NCI-H748 (cell line): Measurements from ENCODE around the gene HHIPL1.
A peak's percentile ranks its signal among the peaks of the same experiment; 100 is the strongest.

Experiments
- DNase-seq: peaks from one replicate; lab custom pipeline; 2025; ENCODE audit not compliant: unreplicated experiment; lab: John Stamatoyannopoulos, UW

The HHIPL1 gene

DNA sequence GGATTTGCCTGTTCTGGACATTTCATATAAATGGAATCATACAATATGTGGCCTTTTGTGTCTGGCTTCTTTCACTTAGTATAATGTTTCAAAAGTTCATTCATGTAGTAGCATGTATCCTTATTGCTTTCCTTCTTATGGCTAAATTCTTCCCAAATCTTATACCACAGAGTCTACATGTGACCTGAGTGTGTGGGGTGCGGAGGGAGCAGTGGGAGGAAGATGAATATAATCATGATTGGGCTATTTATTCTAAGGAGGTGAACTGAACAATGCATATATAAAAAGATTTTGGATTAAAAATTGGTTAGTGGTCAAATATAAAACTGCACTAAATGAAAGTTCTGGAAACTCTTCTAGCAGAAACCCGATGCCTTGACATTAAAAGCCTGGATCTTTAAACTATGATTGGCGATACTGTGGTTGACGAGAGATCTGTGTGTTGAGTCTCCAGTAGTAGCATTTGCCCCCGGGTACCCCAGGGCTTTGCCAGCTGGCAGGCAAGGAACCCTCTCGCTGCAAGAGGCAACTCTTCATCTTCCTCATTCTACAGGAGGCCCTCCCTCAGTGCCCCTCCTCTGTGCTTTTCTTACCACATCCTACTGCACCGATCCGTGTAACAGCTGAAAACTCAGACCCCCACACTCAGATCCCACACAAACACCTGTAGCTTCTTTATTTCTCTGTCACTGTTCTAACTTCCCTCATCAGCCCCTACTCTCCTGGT lies 41.8 kb downstream of the HHIPL1 start:
- no peak for DNase-seq

DNA sequence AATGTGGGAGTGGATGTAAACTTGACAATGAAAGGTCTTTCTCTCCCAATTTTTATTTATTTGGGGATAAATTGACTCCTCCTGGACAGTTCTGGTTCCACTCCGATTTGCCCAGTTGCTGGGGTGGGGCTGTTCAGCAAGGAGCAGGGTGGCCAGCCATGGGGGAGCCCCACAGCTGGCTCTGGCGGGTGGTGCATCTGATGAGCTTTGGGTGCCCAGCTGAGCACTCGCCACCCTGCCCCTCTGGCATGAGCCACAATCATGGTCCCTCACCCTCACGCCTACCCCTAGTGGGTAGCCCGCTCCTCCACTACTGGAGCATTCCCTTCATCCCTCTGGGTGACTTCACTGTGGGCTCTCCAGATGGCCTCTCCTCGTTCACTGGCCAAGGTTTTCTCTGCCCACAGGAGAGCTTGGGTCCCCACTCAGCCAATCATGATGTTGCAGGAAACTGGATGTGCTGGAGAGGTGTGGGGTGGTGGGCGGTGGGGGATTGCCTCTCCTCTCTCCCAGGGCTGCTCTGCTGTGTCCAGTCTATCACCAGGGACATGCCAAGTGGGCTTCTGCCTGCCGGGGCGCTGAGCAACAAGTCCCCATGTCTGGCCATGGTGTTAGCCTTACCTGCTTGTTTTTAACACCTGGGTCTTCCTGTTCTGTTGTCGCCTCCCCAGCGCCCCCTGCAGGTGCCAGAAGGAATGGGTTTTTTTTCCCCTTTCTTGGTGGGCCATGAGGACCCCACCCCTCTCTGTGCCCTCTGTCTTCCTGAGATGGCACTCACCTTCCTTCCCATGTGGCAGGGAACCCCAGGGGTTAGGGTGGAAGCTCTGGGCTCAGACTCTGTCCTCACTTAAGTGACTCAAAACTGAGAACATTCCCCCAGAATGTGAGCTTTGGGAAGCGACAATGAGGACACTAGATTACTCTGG lies 42.6 kb downstream of the HHIPL1 start:
- peak; percentile 54 for DNase-seq

DNA sequence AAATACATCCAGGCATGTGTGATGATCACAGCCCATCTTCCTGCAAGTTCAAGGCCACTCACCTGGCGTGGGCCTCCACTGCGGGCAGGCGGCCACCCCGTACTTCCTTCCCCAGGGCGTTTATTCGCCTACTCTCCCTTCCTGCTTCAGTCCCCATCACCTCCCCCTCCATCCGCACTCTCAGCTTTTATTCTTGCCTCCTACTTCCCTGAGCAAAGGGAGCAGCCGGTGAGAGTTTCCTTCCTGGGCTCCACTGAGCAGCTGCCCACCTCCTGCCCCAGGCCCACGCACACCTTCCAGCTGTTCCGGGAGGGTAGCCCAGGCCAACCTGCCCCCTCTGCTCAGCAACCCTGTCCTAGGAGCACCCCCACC lies 43.3 kb downstream of the HHIPL1 start:
- DNase-seq = no peak

DNA sequence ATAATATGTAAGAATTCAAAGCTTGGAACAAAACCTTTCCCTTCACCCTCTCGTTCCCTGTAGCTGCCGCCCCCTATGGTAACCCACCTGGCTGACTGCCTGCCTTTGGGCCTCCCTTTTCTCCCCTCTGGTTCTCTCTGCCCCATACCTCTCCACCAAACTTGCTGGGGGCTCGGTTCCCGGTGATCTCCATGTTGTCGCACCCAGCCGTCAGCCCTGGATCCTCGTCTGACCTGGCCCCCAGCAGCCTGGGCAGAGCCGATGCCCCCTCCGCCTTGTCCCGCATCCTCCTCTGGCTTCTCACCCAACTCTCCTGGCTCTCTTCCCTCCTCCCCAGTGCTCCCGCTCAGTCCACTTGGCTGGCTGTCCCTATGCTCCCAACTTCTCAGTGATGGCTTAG lies 43.7 kb downstream of the HHIPL1 start:
- DNase-seq = no peak

DNA sequence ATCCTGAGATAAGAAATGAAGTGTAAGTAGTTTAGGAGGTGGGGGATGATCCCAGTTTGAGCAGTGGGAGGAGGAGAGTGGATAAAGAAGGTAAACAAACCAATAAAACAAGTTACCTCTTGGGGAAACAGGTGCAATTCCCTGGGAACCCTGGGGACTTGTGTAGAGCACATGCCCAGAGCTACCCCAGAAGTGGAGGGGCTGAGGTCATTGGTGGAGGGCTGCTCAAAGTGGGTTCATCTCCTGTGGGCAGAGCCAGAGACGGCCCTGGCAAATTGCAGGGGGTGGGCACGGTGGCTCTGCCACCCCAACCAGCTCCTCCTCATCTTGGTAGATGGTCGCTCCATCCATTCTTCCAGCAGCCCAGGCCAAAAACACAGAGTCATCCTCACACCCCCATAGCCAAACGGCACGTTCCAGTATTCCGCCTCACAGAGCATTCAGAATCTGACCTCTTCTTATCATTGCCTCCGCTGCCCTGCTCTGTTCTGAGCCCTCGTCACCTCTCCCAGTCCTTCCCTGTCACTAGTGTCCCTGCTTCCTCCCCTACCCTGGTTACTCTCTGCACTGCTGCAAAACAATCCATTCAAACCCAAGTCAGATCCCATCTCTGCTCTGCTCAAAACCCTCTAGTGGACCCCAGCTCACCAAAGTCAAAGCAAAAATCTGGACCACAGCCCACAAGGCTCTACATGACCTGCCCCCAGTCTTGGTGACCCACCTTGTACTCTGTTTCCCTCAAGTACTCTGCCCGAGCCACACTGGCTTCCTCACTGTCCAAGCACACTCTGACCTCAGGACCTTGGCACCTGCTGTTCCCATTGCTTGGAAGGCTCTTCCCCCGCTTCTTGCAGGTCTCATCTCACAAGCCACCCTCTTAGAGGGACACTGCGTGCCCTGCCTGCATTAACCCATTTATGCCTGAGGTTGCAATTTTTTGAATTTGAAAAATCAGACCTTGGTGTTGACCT lies 44.6 kb downstream of the HHIPL1 start:
- DNase-seq = no peak

DNA sequence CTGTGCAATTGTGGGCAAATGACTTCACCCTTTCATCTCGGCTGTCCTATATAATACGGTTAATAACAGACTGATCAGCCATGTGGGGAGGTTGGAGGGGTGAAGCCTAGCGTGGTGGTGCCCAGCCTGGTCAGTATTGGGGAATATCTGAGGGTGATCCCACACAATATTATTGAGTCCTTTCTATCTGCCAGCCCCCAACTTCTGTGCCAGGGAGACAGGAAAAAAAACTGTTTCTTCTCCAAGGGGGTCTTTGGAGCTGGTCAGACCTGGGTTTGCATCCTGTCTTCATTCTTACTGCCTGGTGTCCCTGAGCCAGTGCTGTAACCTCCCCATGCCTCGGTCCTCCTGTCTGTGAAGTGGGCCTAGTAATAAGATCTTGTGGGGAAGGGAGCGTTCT lies 45.7 kb downstream of the HHIPL1 start:
- no peak for DNase-seq

DNA sequence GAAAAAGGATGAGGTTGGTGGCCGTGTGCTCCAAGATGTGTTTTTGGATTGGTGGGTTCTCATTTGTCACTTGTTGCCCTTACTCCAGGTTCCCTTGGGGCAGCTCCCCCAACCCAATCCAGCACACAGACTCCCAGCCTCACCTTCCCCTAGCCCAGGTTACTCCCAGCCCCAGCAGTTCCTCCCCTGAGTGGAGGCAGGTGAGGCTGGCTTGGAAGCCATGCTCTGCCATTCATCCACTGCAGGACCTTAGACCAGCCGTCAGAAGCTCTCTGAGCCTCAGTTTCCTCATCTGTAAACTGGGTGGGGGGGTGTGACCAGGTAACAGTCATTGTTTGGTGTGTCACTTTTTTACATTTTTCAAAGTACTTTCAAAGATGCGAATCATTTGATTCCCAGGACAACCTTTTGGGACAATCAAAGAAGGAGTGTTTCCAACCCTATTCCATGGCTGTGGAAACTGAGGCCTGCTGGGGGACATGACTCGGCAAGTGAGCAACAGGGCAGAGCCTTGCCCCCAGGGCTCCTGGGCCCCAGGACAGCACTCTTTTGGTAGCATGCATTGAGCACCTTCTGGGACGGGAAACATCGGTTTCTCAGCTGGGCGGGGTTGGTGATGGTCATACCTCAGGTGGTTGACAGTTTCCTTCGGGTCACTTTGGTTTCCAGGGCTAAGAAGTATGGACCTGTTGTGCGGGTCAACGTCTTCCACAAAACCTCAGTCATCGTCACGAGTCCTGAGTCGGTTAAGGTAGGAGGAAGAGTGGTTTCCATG lies 46.4 kb downstream of the HHIPL1 start:
- no peak for DNase-seq

DNA sequence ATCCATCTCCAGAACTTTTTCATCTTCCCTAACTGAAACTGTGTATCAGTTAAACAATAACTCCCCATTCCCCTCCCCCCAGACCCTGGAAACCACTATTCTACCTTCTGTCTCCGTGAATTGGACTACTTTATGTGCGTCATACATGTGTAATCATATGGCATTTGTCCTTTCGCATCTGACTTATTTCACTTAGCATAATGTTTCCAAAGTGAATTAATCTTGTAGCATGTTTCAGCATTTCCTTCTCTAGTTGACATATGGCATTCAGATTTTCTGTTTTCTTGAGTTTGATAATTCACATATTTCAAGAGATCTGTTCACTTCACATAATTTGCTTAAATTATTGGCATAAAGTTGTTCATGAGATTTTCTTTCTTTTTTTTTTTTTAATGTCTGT lies 49.0 kb downstream of the HHIPL1 start:
- DNase-seq = no peak

DNA sequence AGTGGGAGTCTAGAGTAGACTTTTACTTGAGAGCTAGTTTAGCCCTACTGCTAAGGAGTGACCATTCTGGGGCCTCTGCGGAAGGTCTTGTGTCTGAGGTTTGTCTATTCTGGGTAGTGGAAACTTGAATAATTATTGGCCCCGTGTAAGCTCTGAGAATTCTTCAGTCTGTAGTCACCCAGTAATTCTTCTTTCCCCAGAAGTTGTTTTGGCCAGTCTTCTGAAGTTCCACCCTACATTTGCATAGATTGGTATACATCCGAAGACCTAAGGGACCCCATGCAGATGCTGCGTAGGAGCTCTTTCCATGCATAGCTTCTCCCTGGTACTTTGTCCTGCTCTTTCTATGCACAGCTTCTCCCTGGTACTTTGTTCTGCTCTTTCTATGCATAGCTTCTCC lies 52.0 kb downstream of the HHIPL1 start:
- no peak for DNase-seq

DNA sequence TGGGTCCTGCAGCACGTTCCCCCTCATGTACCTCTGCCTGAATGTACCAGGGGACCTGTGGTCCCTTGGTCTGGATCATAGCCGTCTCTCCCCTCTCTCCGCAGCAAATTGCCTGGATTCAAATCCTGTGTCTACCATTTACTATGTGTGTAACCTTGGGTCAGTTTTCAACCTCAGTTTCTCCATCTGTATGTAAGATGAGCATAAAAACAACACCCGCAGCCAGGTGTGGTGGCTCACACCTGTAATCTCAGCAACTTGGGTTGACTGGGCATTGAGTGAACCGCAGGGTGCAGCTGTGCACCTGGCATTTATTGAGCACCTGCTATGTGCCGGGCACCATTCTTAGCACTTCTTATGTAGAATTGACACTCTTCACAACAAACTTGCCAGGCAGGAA lies 53.3 kb downstream of the HHIPL1 start:
- no peak for DNase-seq

DNA sequence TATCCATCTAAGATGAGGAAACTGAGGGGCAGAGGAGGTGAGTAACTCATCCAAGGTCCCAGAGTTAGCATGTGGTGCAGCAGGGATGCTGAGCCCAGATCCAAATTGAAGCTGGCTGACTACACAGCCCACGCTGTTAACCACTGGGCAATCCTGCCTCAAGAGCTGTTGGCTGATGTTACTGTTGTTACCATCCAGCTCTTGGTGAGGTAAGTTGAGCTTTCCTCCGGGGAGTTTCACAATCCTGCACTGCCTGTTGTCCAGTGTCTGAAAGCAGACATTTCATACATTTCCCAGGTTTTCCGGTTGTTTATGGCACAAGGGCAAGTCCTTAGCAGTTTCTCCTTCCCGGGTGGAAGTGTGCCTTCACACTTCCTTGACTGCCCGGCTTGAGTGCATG lies 53.7 kb downstream of the HHIPL1 start:
- no peak for DNase-seq

DNA sequence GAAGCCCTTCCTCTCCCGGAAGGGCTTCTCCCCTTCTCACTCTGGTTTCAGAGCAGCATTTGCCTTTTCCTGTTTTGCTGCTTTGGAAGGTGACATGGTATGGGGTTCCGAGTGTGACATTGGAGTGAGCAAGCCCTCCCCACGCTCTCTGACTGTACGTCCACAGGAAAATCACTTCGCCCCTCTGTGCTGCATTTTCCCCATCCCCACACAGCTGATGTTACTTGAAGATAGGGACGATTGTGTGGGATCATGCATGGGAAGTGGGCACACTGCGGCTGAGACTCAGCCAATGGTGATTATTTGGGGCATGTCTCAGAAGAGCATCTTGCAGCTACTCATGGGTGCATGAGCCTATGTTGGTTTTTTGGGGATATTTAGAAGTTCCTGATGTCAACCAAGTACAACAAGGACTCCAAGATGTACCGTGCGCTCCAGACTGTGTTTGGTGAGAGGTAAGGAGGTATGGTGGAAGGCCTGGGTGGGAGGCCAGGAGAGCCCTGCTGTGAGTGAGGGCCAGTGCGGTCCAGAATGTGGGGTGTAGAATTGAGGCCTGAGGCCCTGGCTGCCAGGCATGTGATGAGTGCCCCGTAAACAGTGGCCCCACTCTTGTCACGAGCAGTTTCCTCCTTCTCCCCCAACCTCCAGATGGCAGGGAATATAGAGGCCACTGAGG lies 54.3 kb downstream of the HHIPL1 start:
- DNase-seq = no peak

DNA sequence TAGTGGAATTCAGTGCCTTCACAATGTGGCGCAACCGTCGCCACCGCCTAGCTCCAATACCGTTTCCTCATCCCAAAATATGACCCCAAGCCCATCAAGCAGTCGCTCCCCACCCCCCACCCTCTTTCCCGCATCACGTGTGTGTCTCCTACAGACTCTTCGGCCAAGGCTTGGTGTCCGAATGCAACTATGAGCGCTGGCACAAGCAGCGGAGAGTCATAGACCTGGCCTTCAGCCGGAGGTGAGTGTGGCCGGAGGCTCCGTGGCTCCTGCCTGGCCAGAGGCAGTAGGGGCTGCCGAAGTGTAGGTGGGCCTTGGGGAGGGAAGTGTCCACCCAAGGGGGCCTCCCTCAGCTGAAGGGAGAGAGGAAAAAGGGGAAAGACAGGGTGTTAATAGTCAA lies 54.9 kb downstream of the HHIPL1 start:
- DNase-seq = no peak

DNA sequence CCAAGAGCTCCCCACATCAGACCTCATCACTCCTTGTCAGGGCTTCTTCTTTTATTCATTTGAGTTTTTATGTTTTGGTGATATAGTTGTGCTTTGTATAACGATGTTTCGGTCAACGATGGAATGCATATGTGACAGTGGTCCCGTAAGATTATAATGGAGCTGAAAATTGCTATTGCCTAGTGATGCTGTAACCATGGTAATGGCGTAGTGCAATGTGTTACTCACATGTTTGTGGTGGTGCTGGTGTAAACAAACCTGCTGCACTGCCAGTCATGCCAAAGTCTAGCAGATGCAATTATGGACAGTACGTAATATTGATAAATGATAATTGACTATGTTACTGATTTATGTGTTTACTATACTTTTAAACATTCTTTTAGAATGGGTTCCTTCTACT lies 55.5 kb downstream of the HHIPL1 start:
- DNase-seq = no peak

DNA sequence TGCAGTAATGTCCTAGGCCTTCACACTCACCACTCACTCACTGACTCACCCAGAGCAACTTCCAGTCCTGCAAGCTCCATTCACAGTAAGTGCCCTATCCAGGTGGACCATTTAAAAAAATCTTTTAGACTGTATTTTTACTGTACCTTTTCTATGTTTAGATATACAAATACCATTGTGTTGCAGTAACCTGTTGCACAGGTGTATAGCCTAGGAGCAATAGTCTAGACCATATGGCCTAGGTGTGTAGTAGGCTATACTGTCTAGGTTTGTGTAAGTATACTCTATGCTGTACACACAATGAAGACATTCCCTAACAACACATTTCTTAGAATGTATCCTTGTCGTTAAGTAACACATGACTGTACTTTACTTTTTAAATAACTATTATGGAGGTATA lies 56.3 kb downstream of the HHIPL1 start:
- DNase-seq = no peak

DNA sequence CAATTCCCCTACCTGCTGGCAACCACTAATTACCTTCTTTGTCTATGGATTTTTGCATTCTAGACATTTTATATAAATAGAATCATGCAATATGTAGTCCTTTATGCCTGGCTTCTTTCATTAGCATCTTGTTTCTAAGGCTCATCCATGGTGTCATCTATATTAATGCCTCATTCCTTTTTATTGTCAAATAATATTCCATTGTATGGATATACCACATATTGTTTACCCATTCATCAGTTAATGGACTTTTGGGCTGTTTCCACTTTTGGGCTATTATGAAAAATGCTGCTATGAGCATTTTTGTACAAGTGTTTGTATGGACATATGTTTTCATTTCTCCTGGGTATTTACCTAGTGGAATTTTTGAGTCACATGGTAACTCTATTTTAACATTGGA lies 57.2 kb downstream of the HHIPL1 start:
- DNase-seq = no peak

DNA sequence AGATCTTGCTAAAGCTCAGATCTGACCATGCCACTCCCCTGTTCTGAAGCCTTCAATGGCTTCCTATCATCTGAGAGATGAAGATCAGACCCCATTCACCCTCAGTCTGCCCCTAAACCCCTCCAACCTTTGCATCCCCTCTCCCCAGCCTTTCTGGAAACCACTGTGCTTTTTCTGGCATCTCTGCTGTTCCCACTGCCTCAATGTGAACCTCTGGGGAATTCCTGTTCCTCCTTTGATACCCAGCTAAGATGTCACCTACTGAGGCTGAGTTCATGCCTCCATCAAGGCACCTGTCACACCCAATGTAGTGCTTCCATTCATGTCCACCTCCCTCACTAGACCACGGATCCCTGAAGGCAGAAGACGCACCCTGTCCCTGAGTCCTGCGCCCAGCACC lies 58.5 kb downstream of the HHIPL1 start:
- no peak for DNase-seq

DNA sequence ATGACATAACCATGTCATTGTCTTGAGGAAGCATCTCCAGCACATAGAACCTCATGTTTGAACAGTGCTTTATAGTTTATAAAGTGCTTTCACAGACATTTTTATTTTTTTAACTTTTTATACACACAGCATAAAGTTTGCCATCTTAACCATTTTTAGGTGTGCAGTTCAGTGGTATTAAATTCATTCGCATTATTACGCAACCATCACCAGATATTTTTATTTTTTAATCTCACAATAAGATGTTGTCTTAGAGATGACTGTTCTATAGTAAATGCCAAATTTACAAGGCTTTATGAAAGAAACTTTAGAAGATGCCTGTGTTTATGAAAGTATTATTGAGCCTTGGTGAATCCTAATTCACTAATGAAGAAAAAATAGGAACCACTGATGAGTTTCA lies 59.1 kb downstream of the HHIPL1 start:
- no peak for DNase-seq

DNA sequence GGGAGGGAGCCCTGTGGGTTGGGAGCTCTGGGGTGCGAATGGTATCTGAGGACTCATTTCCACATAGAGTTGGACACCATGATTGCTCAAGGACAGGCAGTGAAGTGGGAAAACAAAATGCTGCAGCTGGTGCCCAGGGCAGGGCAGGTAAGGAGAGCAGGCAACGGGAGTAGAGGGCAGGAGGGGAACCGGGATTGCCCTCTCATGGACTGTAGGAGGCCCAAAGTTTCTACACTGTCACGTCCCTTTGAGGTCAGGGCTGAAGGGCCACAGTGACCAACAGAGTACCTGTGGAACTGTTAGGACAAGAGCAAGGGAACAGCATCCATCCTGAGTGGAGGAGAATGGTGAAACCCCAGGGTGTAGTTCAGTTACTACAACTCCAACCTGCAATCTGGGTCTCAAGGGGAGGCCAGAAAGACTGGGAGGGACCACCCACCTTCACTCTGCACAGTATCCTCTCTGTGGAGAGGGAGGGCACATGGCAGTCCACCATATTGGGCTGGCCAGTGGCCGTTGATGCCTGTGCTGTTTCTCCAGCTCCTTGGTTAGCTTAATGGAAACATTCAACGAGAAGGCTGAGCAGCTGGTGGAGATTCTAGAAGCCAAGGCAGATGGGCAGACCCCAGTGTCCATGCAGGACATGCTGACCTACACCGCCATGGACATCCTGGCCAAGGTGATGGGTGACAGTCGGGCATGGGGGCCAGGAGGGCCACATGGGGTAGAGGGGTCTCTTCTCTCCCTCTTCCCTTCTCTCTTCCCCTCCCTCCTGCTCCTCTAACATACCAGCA lies 61.4 kb downstream of the HHIPL1 start:
- no peak for DNase-seq
